Fibroblast of lung (primary cell): Measurements from ENCODE around the gene DPH3. TPM values are rescaled to one million over a fixed set of nuclear protein-coding genes. Genes with fewer than 3 reads are reported as not detected.

Experiments
- DNase-seq, 2 donors: peaks; one replicate each; pipeline versions ENCODE4 v3.0.0 to v3.0.0-alpha.2; 2010; ENCODE audit warnings: low read depth in 2 of 2
- H2AFZ ChIP-seq: 2 replicates; pipeline ENCODE4 v1.5.1; 2012; ENCODE audit warnings: low read length, control low read depth, inconsistent platforms
- H3K27ac ChIP-seq: 2 replicates; pipeline ENCODE4 v1.5.1; 2011; ENCODE audit warnings: low read length, control low read depth; ENCODE audit not compliant: insufficient read depth
- H3K27me3 ChIP-seq: 2 replicates; pipeline ENCODE4 v1.5.1; 2011; ENCODE audit warnings: mild to moderate bottlenecking, low read length; ENCODE audit not compliant: control insufficient read depth, insufficient read depth
- H3K36me3 ChIP-seq: 2 replicates; pipeline ENCODE4 v1.5.1; 2011; ENCODE audit warnings: low read length; ENCODE audit not compliant: control insufficient read depth, insufficient read depth
- H3K4me1 ChIP-seq: 2 replicates; pipeline ENCODE4 v1.5.1; 2011; ENCODE audit warnings: low read length; ENCODE audit not compliant: control insufficient read depth, insufficient read depth; ENCODE audit errors: extremely low read depth
- H3K4me2 ChIP-seq: 2 replicates; pipeline ENCODE4 v1.5.1; 2011; ENCODE audit warnings: low read length, control low read depth; ENCODE audit not compliant: insufficient read depth; ENCODE audit errors: extremely low read depth
- H3K4me3 ChIP-seq, 4 experiments: fragments of 200-600 bp in 1 of 4; sonication (generic) in 1 of 4; replicated peaks in 1 of 4; 2 replicates each; pipeline ENCODE4 v1.5.1; 2011 to 2016; ENCODE audit warnings: low read length in 4 of 4, low read depth in 3 of 4, mild to moderate bottlenecking in 3 of 4, control low read depth in 2 of 4, inconsistent platforms in 1 of 4, mixed read lengths in 1 of 4; ENCODE audit not compliant: insufficient read depth in 1 of 4; ENCODE audit errors: control extremely low read depth in 1 of 4
- H3K79me2 ChIP-seq: 2 replicates; pipeline ENCODE4 v1.5.1; 2012; ENCODE audit warnings: mild to moderate bottlenecking, low read length, inconsistent platforms; ENCODE audit not compliant: control insufficient read depth, insufficient read depth
- H3K9ac ChIP-seq: 2 replicates; pipeline ENCODE4 v1.5.1; 2011; ENCODE audit warnings: mild to moderate bottlenecking, low read length, control low read depth; ENCODE audit not compliant: insufficient read depth
- H3K9me3 ChIP-seq: 2 replicates; pipeline ENCODE4 v1.5.1; 2012; ENCODE audit warnings: low read depth, low read length; ENCODE audit not compliant: control insufficient read depth, insufficient read depth
- H4K20me1 ChIP-seq: 2 replicates; pipeline ENCODE4 v1.5.1; 2011; ENCODE audit warnings: low read length; ENCODE audit not compliant: control insufficient read depth, insufficient read depth; ENCODE audit errors: extremely low read depth
- EZH2 ChIP-seq: IDR thresholded peaks from 2 replicates; pipeline ENCODE4 v1.5.1; 2012; ENCODE audit warnings: low read length, control low read depth, mild to moderate bottlenecking; ENCODE audit errors: missing control alignments
- polyA plus RNA-seq, 2 donors: library from polyadenylated mRNA; depleted of rRNA in 1 of 2; stranded (reverse) in 1 of 2; unstranded in 1 of 2; fragments of >200 nt; gene quantifications; 2 replicates each; pipeline ENCODE4 v1.2.1, GENCODE V29; 2011 to 2012; ENCODE audit warnings: missing spikeins in 1 of 2
- total RNA-seq: library from RNA; depleted of rRNA; stranded (reverse); fragments of >200 nt; gene quantifications from 2 replicates; pipeline ENCODE4 v1.2.1, GENCODE V29; 2014
- TF ChIP-seq, protein P1 (sequence below), 2 donors: IDR thresholded peaks in 1 of 2; conservative IDR thresholded peaks in 1 of 2; 1 replicate in 1 of 2; 2 replicates in 1 of 2; pipeline ENCODE4 v1.5.1; 2011 to 2012; ENCODE audit warnings: low read length in 2 of 2, control low read depth in 1 of 2, inconsistent platforms in 1 of 2, low read depth in 1 of 2, mild to moderate bottlenecking in 1 of 2

Gene DPH3
- total and polyA plus RNA-seq, 2 donors (not counting 1 experiment from before 2014, with no cell fraction given), result 28.1 to 28.2 TPM

DNA sequence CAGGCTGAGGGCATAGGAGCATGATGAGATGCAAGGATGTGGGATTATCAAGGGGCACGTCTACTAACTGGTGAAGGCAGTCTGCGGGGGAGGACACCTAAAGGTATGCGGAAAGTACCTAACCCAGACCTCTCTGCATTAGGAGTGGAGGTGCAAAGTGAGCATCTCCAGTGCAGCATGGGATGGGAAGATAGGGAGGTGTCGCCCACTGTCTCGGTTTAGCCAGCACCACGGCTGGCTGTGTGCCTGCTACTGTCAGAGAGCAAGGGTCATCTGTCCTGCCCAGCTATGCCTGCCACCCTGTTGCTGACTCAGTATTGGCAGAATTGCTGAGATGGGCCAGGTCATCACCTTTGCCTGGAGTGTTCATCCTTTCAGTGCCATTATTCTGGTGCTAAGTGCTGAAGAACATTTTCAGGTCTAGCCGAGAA, 40.4 kb upstream of the DPH3 start:
- Histone ChIP-seq H3K27ac (no peak overlapping the region), H3K9me3 (no peaks in the 10 kb centered on the region), H3K79me2 (no peaks in the 10 kb centered on the region), H4K20me1 (no peaks in the 10 kb centered on the region), H3K9ac (no peak overlapping the region), H3K27me3 (no peaks in the 10 kb centered on the region), H3K4me2 (no peak overlapping the region), H3K4me1 (no peaks in the 10 kb centered on the region), H2AFZ (no peak overlapping the region), H3K4me3 (no peak overlapping the region), H3K36me3 (peaks cover 3% of the 10 kb centered on the region)
- TF ChIP-seq, protein P1, sequence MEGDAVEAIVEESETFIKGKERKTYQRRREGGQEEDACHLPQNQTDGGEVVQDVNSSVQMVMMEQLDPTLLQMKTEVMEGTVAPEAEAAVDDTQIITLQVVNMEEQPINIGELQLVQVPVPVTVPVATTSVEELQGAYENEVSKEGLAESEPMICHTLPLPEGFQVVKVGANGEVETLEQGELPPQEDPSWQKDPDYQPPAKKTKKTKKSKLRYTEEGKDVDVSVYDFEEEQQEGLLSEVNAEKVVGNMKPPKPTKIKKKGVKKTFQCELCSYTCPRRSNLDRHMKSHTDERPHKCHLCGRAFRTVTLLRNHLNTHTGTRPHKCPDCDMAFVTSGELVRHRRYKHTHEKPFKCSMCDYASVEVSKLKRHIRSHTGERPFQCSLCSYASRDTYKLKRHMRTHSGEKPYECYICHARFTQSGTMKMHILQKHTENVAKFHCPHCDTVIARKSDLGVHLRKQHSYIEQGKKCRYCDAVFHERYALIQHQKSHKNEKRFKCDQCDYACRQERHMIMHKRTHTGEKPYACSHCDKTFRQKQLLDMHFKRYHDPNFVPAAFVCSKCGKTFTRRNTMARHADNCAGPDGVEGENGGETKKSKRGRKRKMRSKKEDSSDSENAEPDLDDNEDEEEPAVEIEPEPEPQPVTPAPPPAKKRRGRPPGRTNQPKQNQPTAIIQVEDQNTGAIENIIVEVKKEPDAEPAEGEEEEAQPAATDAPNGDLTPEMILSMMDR (conservative IDR thresholded peaks at IDR 0.05 in 1 of 2, IDR thresholded peaks at IDR 0.05 in 1 of 2; ENCODE audit: low read depth in 1 of 2, low read length in 2 of 2), result no peak
- no peak for TF ChIP-seq EZH2
- no peak for DNase-seq

DNA sequence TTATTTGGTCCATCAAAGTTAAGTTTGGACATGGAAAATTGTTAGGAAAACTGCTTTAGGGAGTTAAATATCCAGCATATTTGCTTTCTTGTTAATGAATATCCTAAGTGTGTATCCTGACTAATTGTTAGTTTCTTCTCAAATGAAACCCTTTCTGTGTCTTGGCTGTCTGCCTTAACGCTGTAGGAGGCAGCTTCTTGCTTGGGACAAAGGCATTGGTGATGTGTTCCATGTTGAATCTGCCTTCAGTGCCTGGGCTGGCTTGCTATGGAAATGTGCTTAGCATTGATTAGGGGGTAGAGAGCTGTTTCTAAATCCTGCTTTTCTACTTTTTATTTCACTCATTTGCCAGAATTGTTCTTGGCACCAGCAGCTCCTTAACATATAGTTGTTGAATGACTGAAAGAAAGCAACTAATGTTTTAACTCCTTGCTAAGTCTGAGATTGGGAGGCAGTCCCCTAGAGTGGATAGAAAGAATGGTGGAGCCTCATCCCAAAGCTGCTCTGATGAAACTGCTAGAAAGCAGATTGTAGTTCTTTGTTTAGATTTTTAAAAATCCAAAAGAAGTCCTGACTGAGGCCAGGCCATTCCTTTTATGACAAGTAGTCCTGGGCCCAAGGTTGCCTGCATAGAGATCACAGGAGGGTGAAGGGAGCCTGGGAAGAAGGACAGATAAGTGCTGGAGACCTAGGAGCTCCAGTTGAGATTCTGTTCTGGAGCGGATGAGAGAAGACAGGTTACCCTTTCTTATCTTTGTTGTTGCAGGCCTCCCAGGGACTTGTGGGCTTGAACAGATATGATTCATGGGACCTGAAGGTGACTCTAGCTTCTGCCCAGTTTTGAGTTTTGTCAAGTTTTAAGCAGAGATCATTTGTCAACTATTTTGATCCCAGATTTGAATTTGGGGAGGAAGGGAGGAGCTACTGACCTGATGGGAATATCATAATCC, 39.6 kb upstream of the DPH3 start:
- Histone ChIP-seq H3K79me2 (no peaks in the 10 kb centered on the region), H3K9ac (no peak overlapping the region), H2AFZ (no peak overlapping the region), H3K9me3 (no peaks in the 10 kb centered on the region), H3K4me2 (no peak overlapping the region), H3K4me3 (no peak overlapping the region), H3K27me3 (no peaks in the 10 kb centered on the region), H3K36me3 (peaks cover 3% of the 10 kb centered on the region), H4K20me1 (no peaks in the 10 kb centered on the region), H3K27ac (no peak overlapping the region), H3K4me1 (no peaks in the 10 kb centered on the region)
- TF ChIP-seq EZH2, result no peak
- TF ChIP-seq, protein P1 (conservative IDR thresholded peaks at IDR 0.05 in 1 of 2, IDR thresholded peaks at IDR 0.05 in 1 of 2; ENCODE audit: low read depth in 1 of 2, low read length in 2 of 2), result no peak
- DNase-seq, result no peak

DNA sequence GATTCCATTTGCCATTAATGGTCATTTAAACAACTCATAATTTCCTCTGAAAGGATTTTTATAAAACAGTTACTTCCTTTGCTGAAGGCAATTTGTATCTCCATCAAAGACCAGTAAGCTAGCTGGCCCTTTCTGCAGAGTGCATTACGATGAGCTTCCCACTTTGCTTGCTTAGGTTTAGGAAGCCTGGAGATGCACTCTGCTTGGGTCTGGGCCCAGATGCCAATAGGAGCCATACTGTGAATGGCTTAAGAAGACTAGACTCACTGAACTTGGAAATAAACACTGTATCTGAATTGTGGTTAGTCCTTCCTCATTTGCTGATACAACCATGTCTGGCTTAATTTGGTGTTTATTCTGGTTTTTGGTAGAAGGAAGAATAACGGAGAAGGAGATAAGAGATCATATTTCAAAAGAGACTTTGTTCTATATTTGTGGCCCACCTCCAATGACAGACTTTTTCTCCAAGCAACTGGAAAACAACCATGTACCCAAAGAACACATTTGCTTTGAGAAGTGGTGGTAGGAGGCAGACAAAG, 38.4 kb upstream of the DPH3 start:
- DNase-seq, result peak in 1 of 2 donors; percentile 34
- Histone ChIP-seq H3K9me3 (no peaks in the 10 kb centered on the region), H3K4me1 (no peaks in the 10 kb centered on the region), H2AFZ (no peak overlapping the region), H3K9ac (no peak overlapping the region), H3K27ac (no peak overlapping the region), H3K4me3 (no peak overlapping the region), H4K20me1 (no peaks in the 10 kb centered on the region), H3K36me3 (peaks cover 3% of the 10 kb centered on the region), H3K4me2 (no peak overlapping the region), H3K79me2 (no peaks in the 10 kb centered on the region), H3K27me3 (no peaks in the 10 kb centered on the region)
- TF ChIP-seq, protein P1 (conservative IDR thresholded peaks at IDR 0.05 in 1 of 2, IDR thresholded peaks at IDR 0.05 in 1 of 2; ENCODE audit: low read depth in 1 of 2, low read length in 2 of 2), result no peak
- no peak for TF ChIP-seq EZH2
